ENCODE results near the gene THAP7. TPM values are rescaled to one million over a fixed set of nuclear protein-coding genes. Genes with fewer than 3 reads are reported as not detected.

Gene THAP7
- total and polyA plus RNA-seq, 2 of the 4 experiments (the other 2 are of a cell fraction) = 14.2 to 19.8 TPM

GRCh38 chr22:21026783-21027692 lies 25.1 kb upstream of the THAP7 start:
- H3K9ac ChIP-seq (ENCODE audit: low read depth, low read length) = no peak overlapping the region
- H3K9me3 ChIP-seq (ENCODE audit: control insufficient read depth, insufficient read depth, low read length) = no peaks in the 10 kb centered on the region
- H4K91ac ChIP-seq (ENCODE audit: insufficient read depth, low read depth, low read length) = no peak overlapping the region
- TF ChIP-seq MXI1 (IDR thresholded peaks at IDR 0.05; ENCODE audit: borderline replicate concordance, low read depth, low read length) (no peak), FOS (IDR thresholded peaks at IDR 0.05; ENCODE audit: low read depth, low read length) (no peak), RFX5 (IDR thresholded peaks at IDR 0.05; ENCODE audit: low read depth, low read length) (no peak), POLR2A (IDR thresholded peaks at IDR 0.05; ENCODE audit: low read depth, low read length) (no peak), CTCF (conservative IDR thresholded peaks at IDR 0.05; ENCODE audit: low read depth, low read length) (no peak), MAFK (IDR thresholded peaks at IDR 0.05; ENCODE audit: low read depth, low read length) (no peak), MAZ (IDR thresholded peaks at IDR 0.05; ENCODE audit: borderline replicate concordance, low read depth, low read length) (no peak), RCOR1 (IDR thresholded peaks at IDR 0.05; ENCODE audit: insufficient replicate concordance, low read length) (no peak), SMC3 (IDR thresholded peaks at IDR 0.05; ENCODE audit: low read depth, low read length) (no peak), NFE2L2 (IDR thresholded peaks at IDR 0.05; ENCODE audit: low read depth, low read length) (no peak)
- H2BK120ac ChIP-seq (ENCODE audit: low read depth, low read length) = no peak overlapping the region
- no peaks in the 10 kb centered on the region for H3K36me3 ChIP-seq (ENCODE audit: control insufficient read depth, insufficient read depth, low read length)
- H3K4me2 ChIP-seq (ENCODE audit: low read depth, low read length) = no peak overlapping the region
- no peak overlapping the region for H3K4me3 ChIP-seq (ENCODE audit: insufficient read depth, low read depth, low read length)
- CTCF ChIA-PET = interaction anchor here (0.5 kb wide), 1 partner anchor 30 kb away, joined by 4 read pairs; no protein-coding TSS in a partner anchor
- no peak overlapping the region for H2BK5ac ChIP-seq (ENCODE audit: low read depth, low read length, poor library complexity, severe bottlenecking)
- no peak overlapping the region for H2BK20ac ChIP-seq (ENCODE audit: low read depth, low read length)
- H2AFZ ChIP-seq (replicated peaks; ENCODE audit: low read length, poor library complexity) = no peak overlapping the region
- no peak overlapping the region for H3K14ac ChIP-seq (replicated peaks; ENCODE audit: low read depth, low read length)
- intact Hi-C loops (cut with micrococcal nuclease) = no loop called here
- no peak overlapping the region for H2BK15ac ChIP-seq (ENCODE audit: low read depth, low read length)
- H3K27ac ChIP-seq (ENCODE audit: insufficient read depth, low read length) = no peak overlapping the region
- 17% methylated on average over 1 of the region's 14 CpGs; no CpG with 5 or more reads in 1 of the 2 experiments for WGBS, 2 experiments (ENCODE audit: extremely low coverage in 2 of 2, insufficient read length in 1 of 2)
- dilution Hi-C loops (cut with HindIII; ENCODE audit: low sequenced_read_pairs, unreplicated experiment) = no loop called here
- 0 out of 2 replicates have a peak overlapping the region, but pooled peaks have one; percentile 33 for H2AK5ac ChIP-seq (ENCODE audit: low read depth, low read length)
- H4K8ac ChIP-seq (ENCODE audit: low read depth in 2 of 2, low read length in 2 of 2) = no peak overlapping the region
- H3K23ac ChIP-seq (ENCODE audit: low read depth, low read length) = no peak overlapping the region
- POLR2A ChIA-PET (ENCODE audit: unreplicated experiment) = no interaction called here
- H3K27me3 ChIP-seq (ENCODE audit: control insufficient read depth, insufficient read depth, low read length) = peaks cover 27% of the 10 kb centered on the region
- no peaks in the 10 kb centered on the region for H4K20me1 ChIP-seq (ENCODE audit: insufficient read depth, low read length)
- DNase-seq = peak; percentile 68
- peak overlapping the region; percentile 69 for H2AK9ac ChIP-seq (replicated peaks; ENCODE audit: low read depth, low read length, poor library complexity)
- no TSS peak for BruUV-seq (replicated peaks)
- H3K4ac ChIP-seq (ENCODE audit: low read depth, low read length) = 0 out of 2 replicates have a peak overlapping the region, but pooled peaks have one; percentile 24
- H3K56ac ChIP-seq (ENCODE audit: extremely low read depth, insufficient read depth, low read length) = no peak overlapping the region
- H3K9me1 ChIP-seq (ENCODE audit: insufficient read depth, low read length) = no peaks in the 10 kb centered on the region
- H4K5ac ChIP-seq (ENCODE audit: low read depth, low read length) = no peak overlapping the region
- in situ Hi-C loops (cut with MboI; ENCODE audit: low sequenced_read_pairs) = no loop called here
- peak; percentile 89 for ATAC-seq (ENCODE audit: low read depth)
- no peaks in the 10 kb centered on the region for H3K79me1 ChIP-seq (ENCODE audit: low read depth in 1 of 2, low read length in 2 of 2)
- H3K18ac ChIP-seq (ENCODE audit: low read depth, low read length) = no peak overlapping the region
- H3K4me1 ChIP-seq (ENCODE audit: control insufficient read depth, insufficient read depth, low read length) = peaks cover 2% of the 10 kb centered on the region; the same call in 1 of the 2 replicates
